Adrenal gland (tissue), 5 donors: ENCODE data around the gene BEST4.

ENCODE experiments used
- POLR2A ChIP-seq, 2 donors: fragments of 450-650 bp; IDR thresholded peaks; one replicate each; pipeline ENCODE4 v1.6.1; 2017; ENCODE audit warnings: antibody characterized with exemption in 2 of 2, mild to moderate bottlenecking in 2 of 2, moderate library complexity in 1 of 2
- TF ChIP-seq, protein P1 (sequence below), 6 experiments: fragments of 450-650 bp in 4 of 6; fragments of 200-600 bp in 2 of 6; sonication (generic) in 1 of 6; IDR thresholded peaks; 1 replicate in 5 of 6; 2 replicates in 1 of 6; pipeline versions ENCODE4 v1.5.1 to v1.8.0; 2016 to 2021; ENCODE audit warnings: antibody characterized with exemption in 6 of 6, mild to moderate bottlenecking in 2 of 6, moderate library complexity in 1 of 6
- donor health status: DM: no; HTN: no; CAD: no.

DNA sequence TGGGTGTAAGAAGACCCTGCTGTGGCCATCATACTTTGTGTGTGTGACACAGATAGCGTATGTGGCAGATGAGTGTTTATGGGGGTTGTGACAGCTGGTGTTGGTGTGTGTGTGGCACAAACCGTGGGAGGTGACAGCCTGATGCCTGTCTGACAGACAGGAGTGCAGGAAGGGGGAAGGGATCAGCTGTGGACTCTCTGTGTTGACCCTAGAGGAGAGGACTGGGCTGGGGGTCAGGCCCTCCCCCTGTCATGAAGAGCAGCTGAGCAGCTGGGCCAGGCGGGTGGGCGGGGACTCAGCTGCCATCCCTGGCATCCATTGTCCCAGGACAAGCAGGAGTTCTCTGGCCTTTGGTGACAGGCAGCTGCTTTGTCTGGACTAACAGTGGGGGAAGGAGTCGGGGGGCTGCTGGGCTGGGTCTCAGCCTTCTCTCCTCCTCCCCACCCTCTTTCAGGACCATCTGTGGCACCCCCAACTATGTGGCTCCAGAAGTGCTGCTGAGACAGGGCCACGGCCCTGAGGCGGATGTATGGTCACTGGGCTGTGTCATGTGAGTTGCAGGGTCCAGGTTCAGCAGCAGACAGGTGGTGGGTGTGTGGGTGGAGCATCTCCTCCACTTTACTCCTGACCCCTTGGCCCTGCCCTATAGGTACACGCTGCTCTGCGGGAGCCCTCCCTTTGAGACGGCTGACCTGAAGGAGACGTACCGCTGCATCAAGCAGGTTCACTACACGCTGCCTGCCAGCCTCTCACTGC, 14.5 kb upstream of the BEST4 start:
- TF ChIP-seq, protein P1, sequence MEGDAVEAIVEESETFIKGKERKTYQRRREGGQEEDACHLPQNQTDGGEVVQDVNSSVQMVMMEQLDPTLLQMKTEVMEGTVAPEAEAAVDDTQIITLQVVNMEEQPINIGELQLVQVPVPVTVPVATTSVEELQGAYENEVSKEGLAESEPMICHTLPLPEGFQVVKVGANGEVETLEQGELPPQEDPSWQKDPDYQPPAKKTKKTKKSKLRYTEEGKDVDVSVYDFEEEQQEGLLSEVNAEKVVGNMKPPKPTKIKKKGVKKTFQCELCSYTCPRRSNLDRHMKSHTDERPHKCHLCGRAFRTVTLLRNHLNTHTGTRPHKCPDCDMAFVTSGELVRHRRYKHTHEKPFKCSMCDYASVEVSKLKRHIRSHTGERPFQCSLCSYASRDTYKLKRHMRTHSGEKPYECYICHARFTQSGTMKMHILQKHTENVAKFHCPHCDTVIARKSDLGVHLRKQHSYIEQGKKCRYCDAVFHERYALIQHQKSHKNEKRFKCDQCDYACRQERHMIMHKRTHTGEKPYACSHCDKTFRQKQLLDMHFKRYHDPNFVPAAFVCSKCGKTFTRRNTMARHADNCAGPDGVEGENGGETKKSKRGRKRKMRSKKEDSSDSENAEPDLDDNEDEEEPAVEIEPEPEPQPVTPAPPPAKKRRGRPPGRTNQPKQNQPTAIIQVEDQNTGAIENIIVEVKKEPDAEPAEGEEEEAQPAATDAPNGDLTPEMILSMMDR (IDR thresholded peaks at IDR 0.05) = no peak
- no peak for TF ChIP-seq POLR2A (IDR thresholded peaks at IDR 0.05)
